GM19397 (cell line): ENCODE measurements around the gene MKLN1.
"Not testable (repeated sequence)": the region's sequence is repeated elsewhere in the genome, so short reads cannot be mapped to it uniquely, and the experiment has no call there.

Experiments
- ATAC-seq: cut with Tn5 transposase; IDR thresholded peaks from one replicate; pipeline ENCODE4 v1.9.1; 2021; ENCODE audit warnings: mild to moderate bottlenecking, moderate library complexity; ENCODE audit not compliant: unreplicated experiment

Gene MKLN1

DNA sequence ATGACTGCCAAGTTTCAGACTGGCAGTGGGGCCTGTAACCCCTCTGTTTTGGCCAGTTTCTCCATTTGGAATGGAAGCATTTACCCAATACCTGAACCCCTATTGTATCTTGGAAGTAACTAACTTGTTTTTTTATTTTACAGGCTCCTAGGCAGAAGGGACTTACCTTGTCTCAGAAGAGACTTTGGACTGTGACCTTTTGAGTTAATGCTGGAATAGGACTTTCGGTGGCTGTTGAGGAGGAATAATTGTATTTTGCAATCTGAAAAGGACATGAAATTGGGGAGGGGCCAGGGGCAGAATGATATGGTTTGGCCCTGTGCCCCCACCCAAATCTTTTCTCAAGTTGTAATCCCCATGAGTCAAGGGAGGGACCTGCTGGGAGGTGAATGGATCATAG lies 20.0 kb upstream of the MKLN1 start:
- no peak for ATAC-seq

GRCh38 chr7:131312838-131313237 lies 14.8 kb upstream of the MKLN1 start:
- ATAC-seq: no peak

GRCh38 chr7:131320603-131321002 lies 7.1 kb upstream of the MKLN1 start:
- ATAC-seq: no peak

DNA sequence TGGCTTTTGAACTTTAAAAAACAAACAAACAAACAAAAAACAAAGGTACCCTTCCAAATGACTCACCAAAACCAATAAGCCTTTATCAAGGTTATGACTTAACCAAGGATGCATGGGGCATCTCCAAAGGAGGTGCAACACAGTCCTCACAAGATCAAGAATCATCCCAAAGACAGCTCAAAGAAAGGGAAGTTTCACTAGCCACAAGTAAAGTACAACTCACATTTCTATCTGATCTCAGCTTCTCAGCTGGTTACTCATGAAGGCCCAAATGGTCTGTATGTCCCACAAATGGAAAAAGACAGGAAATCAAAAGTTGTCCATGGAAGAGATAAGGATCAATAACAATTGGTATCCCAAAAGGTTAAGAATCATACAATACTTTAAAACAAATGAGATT lies 6.0 kb upstream of the MKLN1 start:
- no peak for ATAC-seq

- ATAC-seq: no peak
These were observed 5.6 kb upstream of the MKLN1 start for GRCh38 chr7:131322061-131322460.

DNA sequence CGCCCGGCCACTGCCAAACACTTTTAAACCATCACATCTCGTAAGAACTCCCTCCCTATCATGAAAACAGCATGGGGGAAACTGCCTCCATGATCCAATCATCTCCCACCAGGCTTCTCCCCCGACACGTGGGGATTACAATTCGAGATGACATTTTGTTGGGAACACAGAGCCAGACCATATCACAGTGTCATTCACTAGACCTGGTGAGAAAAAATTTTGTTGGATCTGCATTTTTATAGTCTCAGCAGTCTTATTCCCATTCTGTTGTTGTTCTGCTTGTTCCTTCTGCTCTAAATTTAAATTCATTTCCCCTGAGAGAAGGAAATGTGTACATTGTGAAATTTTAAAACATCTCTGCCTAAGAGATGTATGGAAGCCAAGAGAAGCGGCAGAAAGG lies 4.8 kb upstream of the MKLN1 start:
- ATAC-seq: no peak

DNA sequence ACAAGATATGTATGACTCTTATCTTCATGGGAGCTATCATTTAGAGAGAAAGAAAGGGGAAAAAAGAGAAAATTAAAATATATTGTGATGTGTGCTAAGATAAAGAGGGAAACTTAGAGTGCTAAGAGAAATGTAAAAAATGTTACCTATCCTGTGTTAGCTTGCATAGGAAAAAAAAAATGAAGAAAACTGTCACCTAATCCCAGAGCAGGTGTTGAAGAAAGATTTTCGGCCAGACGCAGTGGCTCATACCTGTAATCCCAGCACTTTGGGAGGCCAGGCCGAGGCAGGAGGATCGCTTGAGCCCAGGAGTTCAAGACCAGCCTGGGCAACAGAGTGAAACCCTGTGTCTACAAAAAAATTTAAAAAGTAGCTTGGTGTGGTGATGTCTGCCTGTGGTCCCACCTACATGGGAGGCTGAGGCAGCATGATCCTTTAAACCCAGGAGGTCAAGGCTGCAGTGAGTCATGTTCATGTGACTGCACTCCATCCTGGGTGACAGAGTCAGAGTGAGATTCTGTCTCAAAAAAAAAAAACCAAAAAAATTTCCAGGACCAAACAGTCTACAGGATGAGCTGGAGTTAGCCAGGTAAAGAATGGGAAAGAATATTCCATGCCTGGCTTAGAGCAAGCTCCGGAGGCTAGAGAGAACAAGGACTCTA lies 2.4 kb upstream of the MKLN1 start:
- no peak for ATAC-seq

DNA sequence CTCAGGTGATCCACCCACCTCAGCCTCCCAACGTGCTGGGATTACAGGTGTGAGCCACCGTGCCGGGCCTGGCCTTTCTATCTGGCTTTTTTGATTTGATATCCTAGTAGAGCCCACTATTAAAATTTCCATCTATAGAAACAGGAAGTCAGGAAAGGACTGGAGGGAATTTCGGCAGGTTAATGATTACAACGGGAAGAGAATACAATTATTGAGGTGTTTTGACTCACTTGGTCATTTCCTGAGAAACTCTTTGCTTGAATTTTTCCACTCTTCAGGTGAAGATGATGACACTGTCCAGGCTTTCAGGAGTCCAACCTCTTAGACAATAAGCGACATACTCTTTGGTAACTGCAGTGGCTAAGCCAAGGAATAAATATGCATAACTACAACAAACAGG lies 1.1 kb upstream of the MKLN1 start:
- no peak for ATAC-seq

DNA sequence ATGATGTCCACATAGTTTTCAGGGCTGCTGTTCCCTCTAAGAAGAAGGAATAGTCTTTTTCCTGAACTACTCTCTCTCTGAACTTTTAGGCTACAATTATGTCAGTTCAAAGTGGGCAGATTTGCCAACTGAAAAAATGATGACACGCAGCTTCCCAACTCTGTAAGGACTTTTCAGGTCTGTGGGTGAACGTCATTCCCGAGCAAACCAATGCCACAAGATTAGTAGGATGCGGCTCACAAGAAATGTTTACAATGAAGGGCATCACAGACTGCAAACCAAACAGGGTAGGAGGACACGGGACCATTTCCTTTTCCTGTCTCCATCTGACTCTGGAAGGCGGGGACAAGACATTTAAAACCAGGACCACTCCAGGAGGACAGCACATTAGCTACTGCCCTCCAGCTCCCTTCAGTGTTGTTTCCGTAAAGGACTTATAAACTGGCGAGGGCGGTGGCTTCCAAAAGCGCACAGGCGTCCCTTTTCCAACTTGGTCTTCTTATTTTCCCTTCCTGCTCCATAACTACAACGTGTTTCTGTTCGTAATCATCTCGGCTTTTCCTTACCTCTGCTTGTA lies 539 bp upstream of the MKLN1 start:
- peak; percentile 5 for ATAC-seq

DNA sequence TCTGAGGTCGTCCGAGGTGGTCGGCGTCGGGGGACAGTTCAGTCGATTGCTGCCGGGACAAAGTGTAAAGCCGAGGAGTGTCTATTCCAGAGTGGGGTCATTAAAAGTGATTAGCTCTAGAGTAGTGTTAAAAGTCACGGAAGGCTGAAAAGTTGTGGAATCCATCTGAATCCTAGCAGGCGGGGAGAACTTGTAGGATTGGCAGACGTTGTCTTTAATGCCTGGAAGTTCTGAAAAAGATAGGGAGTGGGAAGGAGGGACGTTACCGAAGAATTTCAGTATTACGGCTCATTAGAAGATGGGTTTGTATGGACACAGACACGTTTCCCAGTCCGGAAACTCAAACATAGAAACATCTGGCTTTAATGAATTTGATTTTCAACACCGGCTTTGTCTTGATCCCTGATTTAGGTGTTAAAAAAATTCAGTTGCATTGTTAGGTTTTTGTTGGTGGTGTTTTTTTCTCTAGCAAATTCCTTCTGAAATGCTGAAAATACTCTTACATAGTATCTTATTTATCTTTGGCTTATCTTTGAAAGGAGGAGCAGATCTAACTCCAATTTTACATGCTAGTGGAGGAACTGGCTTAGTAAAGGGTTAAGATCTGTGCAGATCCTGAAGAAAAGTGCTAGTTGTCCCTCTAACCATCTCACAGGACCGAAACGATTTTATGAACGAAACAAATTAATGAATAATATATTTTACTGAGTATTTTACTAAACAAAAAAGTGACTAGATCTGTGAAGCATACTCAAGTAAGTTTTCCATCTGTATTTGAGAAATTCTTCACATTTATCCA lies 900 bp downstream of the MKLN1 start:
- ATAC-seq: peak; percentile 3

DNA sequence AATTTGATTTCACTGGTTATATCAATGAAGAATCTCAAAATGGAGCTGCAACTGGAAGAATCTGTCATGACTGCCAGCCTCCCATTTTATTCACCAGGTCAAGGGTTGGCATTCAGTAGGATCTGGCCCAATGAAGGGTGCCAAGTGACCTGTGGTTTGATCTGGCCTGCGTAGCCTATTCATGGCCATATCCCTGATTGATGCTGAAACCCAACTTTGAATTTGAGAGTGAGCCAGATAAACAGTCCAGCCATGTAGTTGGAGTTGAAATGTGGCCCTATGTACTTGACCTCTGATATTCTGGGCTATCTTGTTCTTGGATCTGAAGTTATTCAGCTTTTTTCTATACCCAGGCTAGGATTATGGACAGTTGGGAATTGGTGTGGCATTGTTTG lies 1.5 kb downstream of the MKLN1 start:
- no peak for ATAC-seq

GRCh38 chr7:131330299-131330698 lies 2.6 kb downstream of the MKLN1 start:
- ATAC-seq: no peak

GRCh38 chr7:131331806-131332205 lies 4.1 kb downstream of the MKLN1 start:
- ATAC-seq: no peak

DNA sequence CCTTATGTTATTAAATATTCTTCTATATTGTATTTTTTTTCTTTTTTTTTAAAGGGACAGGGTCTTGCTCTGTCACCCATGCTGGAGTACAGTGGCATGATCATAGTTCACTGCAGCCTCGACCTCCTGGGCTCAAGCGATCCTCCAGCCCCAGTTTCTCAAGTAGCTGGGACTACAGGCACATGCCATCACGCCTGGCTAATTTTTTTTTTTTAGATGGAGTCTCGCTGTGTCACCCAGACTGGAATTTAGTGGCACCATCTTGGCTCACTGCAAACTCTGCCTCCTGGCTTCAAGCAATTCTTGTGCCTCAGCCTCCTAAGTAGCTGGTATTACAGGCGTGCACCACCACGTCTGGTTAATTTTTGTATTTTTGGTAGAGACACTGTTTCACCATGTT lies 5.1 kb downstream of the MKLN1 start:
- not testable (repeated sequence) for ATAC-seq

GRCh38 chr7:131335639-131336381 lies 8.1 kb downstream of the MKLN1 start:
- ATAC-seq: no peak

- ATAC-seq: no peak
These were observed 9.3 kb downstream of the MKLN1 start for GRCh38 chr7:131336956-131337355.

DNA sequence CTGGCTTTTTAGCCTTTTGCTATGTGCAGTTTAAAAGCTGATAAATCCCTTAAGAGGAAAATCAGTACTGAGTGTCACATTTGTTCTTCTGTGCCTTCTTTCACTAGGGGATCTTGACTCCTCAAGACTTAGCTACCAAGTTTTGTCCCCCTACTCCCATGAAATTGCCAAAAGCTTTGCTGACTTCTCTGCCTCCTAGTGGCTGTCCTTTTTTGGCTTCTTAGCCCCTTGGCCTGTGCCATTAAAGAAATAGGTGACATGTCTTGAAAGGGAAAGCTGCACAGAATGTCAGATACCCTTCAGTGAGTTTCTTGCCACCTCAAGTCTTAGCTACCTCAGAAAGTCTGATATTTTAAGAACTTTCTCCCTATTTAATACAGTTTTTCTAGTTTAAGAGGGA lies 10.5 kb downstream of the MKLN1 start:
- no peak for ATAC-seq

- no peak for ATAC-seq
These were observed 11.2 kb downstream of the MKLN1 start for GRCh38 chr7:131338691-131339390.

- no peak for ATAC-seq
These were observed 14.0 kb downstream of the MKLN1 start for GRCh38 chr7:131341690-131342089.

- no peak for ATAC-seq
These were observed 15.3 kb downstream of the MKLN1 start for GRCh38 chr7:131342864-131343442.
